Neural progenitor cell (in vitro differentiated cells): ENCODE results near the gene ACTRT2. TPM values are rescaled to one million over a fixed set of nuclear protein-coding genes. Genes with fewer than 3 reads are reported as not detected.

Experiments
- DNase-seq: peaks from one replicate; pipeline ENCODE4 v3.0.0-alpha.2; 2016; ENCODE audit warnings: low spot score
- H2AFZ ChIP-seq: fragments of 200-600 bp; sonication (generic); replicated peaks from 2 replicates; pipeline ENCODE4 v1.6.1; 2016; ENCODE audit warnings: antibody characterized with exemption
- H3F3A ChIP-seq: fragments of 200-600 bp; sonication (generic); 2 replicates; pipeline ENCODE4 v1.6.1; 2016; ENCODE audit warnings: antibody characterized with exemption, low read depth
- H3K27ac ChIP-seq: fragments of 200-600 bp; sonication (generic); 2 replicates; pipeline ENCODE4 v1.5.1; 2016; ENCODE audit warnings: mild to moderate bottlenecking
- H3K27me3 ChIP-seq: fragments of 200-600 bp; sonication (generic); 2 replicates; pipeline ENCODE4 v1.6.1; 2016; ENCODE audit warnings: mild to moderate bottlenecking, moderate library complexity
- H3K36me3 ChIP-seq: fragments of 200-600 bp; sonication (generic); 2 replicates; pipeline ENCODE4 v1.5.1; 2016
- H3K4me1 ChIP-seq: fragments of 200-600 bp; sonication (generic); 2 replicates; pipeline ENCODE4 v1.6.1; 2016; ENCODE audit warnings: mixed run types
- H3K4me2 ChIP-seq: fragments of 200-600 bp; sonication (generic); 2 replicates; pipeline ENCODE4 v1.6.1; 2016
- H3K4me3 ChIP-seq: fragments of 200-600 bp; sonication (generic); 2 replicates; pipeline ENCODE4 v1.5.1; 2016
- H3K79me2 ChIP-seq: fragments of 200-600 bp; sonication (generic); 2 replicates; pipeline ENCODE4 v1.6.1; 2016; ENCODE audit warnings: low read depth
- H3K9ac ChIP-seq: fragments of 200-600 bp; sonication (generic); 2 replicates; pipeline ENCODE4 v1.6.1; 2016
- H3K9me3 ChIP-seq: fragments of 200-600 bp; sonication (generic); 2 replicates; pipeline ENCODE4 v1.5.1; 2016; ENCODE audit warnings: low read depth
- H4K20me1 ChIP-seq: fragments of 200-600 bp; sonication (generic); 2 replicates; pipeline ENCODE4 v1.6.1; 2016; ENCODE audit warnings: low read depth
- H3K27ac Mint-ChIP-seq: 3 replicates; pipeline ENCODE4 v1.8.0; 2021; ENCODE audit warnings: mixed read lengths
- H3K27me3 Mint-ChIP-seq: 2 replicates; pipeline ENCODE4 v1.8.0; 2022; ENCODE audit warnings: low read depth, mild to moderate bottlenecking, inconsistent platforms, moderate library complexity, mixed read lengths; ENCODE audit not compliant: insufficient read depth
- H3K36me3 Mint-ChIP-seq: 3 replicates; pipeline ENCODE4 v1.8.0; 2021; ENCODE audit warnings: mixed read lengths
- H3K4me1 Mint-ChIP-seq: 3 replicates; pipeline ENCODE4 v1.8.0; 2021; ENCODE audit warnings: mixed read lengths
- H3K4me3 Mint-ChIP-seq: 3 replicates; pipeline ENCODE4 v1.8.0; 2021; ENCODE audit warnings: mild to moderate bottlenecking, moderate library complexity, mixed read lengths
- H3K9me3 Mint-ChIP-seq: 3 replicates; pipeline ENCODE4 v1.8.0; 2020; ENCODE audit warnings: mixed read lengths
- EZH2 ChIP-seq: fragments of 200-600 bp; sonication (generic); IDR thresholded peaks from 2 replicates; pipeline ENCODE4 v1.6.1; 2017; ENCODE audit warnings: antibody characterized with exemption, mild to moderate bottlenecking, moderate library complexity
- EZH2phosphoT487 ChIP-seq: fragments of 200-600 bp; sonication (generic); IDR thresholded peaks from 2 replicates; pipeline ENCODE4 v1.6.1; 2017; ENCODE audit warnings: antibody characterized with exemption
- total RNA-seq: library from RNA; depleted of rRNA; stranded (reverse); fragments of >200 nt; gene quantifications from 2 replicates; pipeline ENCODE4 v1.2.3, GENCODE V29; 2015; ENCODE audit warnings: low replicate concordance
- TF ChIP-seq, protein P1 (sequence below): fragments of 200-600 bp; sonication (generic); IDR thresholded peaks from 2 replicates; pipeline ENCODE4 v1.5.1; 2017; ENCODE audit warnings: antibody characterized with exemption, mild to moderate bottlenecking

Gene ACTRT2
- total RNA-seq, 1 donor from 2014 or later = not detected

DNA sequence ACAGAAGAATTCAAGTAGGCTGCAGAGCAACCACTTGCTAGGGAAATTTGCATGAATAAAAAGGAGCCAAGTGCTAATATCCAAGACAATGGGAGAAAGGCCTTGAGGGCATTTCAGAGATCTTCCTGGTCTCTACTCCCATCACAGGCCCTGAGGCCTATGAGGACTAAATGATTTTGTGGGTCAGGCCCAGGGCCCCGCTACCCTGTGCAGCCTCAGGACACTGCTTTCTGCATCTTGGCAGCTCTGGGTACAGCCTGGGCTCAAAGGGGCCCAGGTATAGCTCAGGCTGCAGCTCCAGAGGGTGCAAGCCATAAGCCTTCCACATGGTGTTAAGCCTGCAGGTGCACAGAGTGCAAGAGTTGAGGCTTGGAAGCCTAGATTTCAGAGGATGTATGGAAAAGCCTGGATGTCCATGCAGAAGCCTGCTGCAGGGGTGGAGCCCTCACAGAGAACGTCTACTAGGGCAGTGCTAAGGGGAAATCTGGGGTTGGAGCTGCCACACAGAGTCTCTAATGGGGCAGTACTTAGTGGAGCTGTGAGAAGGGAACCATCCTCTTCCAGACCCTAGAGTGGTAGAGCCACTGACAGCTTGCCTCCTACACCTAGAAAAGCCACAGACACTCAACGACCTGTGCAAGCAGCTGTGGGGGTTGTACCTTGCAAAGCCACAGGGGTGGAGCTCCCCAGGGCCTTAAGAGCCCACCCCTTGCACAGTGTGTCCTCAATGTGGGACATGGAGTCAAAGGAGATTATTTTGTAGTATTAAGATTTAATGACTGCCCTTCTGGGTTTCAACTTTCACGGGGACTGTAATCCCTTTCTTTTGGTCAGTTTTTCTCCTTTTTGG, 13.7 kb upstream of the ACTRT2 start:
- Histone ChIP-seq H3K4me3 (no peak overlapping the region), H4K20me1 (no peaks in the 10 kb centered on the region), H3K79me2 (no peaks in the 10 kb centered on the region), H3K9me3 (peaks cover 9% of the 10 kb centered on the region), H3K4me1 (no peaks in the 10 kb centered on the region), H3K27ac (no peak overlapping the region), H3K4me2 (no peak overlapping the region), H3F3A (no peaks in the 10 kb centered on the region), H3K9ac (no peak overlapping the region), H2AFZ (no peak overlapping the region), H3K36me3 (no peaks in the 10 kb centered on the region), H3K27me3 (no peaks in the 10 kb centered on the region)
- Mint-ChIP-seq H3K4me3 (no peak overlapping the region), H3K27me3 (peaks cover 9% of the 10 kb centered on the region), H3K36me3 (no peaks in the 10 kb centered on the region), H3K9me3 (peaks cover 36% of the 10 kb centered on the region), H3K4me1 (peaks cover 3% of the 10 kb centered on the region), H3K27ac (no peak overlapping the region)
- DNase-seq = no peak
- TF ChIP-seq, protein P1, sequence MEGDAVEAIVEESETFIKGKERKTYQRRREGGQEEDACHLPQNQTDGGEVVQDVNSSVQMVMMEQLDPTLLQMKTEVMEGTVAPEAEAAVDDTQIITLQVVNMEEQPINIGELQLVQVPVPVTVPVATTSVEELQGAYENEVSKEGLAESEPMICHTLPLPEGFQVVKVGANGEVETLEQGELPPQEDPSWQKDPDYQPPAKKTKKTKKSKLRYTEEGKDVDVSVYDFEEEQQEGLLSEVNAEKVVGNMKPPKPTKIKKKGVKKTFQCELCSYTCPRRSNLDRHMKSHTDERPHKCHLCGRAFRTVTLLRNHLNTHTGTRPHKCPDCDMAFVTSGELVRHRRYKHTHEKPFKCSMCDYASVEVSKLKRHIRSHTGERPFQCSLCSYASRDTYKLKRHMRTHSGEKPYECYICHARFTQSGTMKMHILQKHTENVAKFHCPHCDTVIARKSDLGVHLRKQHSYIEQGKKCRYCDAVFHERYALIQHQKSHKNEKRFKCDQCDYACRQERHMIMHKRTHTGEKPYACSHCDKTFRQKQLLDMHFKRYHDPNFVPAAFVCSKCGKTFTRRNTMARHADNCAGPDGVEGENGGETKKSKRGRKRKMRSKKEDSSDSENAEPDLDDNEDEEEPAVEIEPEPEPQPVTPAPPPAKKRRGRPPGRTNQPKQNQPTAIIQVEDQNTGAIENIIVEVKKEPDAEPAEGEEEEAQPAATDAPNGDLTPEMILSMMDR = no peak
- TF ChIP-seq EZH2phosphoT487 (no peak), EZH2 (no peak)

DNA sequence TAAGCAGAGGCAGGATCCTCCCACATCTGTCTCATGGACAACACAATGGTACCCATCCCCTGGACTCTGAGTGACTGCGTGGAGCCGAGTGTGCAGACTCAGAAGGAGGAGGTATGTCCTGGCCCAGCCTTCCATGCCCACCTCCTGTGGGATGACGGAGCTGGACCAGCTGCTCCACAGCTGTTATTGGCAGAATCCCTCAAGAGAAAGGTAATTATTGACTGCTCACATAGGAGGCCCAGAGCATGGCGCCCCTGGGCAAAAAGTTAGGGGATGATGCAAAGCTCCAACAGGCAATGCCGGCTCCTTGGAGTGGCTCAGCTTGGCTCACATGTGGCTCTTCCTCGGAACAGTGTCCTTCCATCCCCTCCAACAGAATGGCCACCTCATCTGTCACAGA, 12.2 kb upstream of the ACTRT2 start:
- Histone ChIP-seq H3K27ac (no peak overlapping the region), H3K36me3 (no peaks in the 10 kb centered on the region), H3K9ac (no peak overlapping the region), H3K9me3 (peaks cover 9% of the 10 kb centered on the region), H3K79me2 (no peaks in the 10 kb centered on the region), H2AFZ (no peak overlapping the region), H3K4me1 (no peaks in the 10 kb centered on the region), H3K4me3 (no peak overlapping the region), H3K4me2 (no peak overlapping the region), H4K20me1 (no peaks in the 10 kb centered on the region), H3F3A (no peaks in the 10 kb centered on the region), H3K27me3 (no peaks in the 10 kb centered on the region)
- DNase-seq = no peak
- H3K9me3 Mint-ChIP-seq = peaks cover 36% of the 10 kb centered on the region
- peaks cover 8% of the 10 kb centered on the region for H3K4me1 Mint-ChIP-seq
- H3K27ac Mint-ChIP-seq = no peak overlapping the region
- TF ChIP-seq EZH2phosphoT487 (no peak), EZH2 (no peak)
- TF ChIP-seq, protein P1 = no peak
- H3K4me3 Mint-ChIP-seq = no peak overlapping the region
- H3K27me3 Mint-ChIP-seq = peaks cover 14% of the 10 kb centered on the region
- no peaks in the 10 kb centered on the region for H3K36me3 Mint-ChIP-seq

DNA sequence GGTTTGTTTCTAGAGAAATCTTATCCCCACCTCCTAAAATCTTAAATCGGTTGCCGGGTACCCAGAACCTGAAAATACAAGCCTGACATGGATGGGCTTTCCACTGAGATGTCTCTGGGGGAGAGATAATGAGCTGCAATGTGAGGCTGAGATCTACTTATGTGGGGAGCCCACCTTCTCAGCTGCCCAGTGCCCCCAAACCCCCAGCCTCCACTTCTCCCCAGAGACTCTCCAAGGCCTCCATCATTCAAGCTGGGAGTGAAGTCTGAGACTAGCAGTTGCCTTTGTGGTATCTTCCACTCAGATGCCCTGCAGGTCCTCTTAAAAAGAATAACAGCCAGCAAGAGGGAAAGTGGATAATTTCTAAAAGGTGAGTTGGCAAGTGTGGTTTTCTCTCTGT, 11.7 kb upstream of the ACTRT2 start:
- no peaks in the 10 kb centered on the region for H3K79me2 ChIP-seq
- no peak overlapping the region for H3K27ac ChIP-seq
- no peak overlapping the region for H3K4me3 Mint-ChIP-seq
- no peaks in the 10 kb centered on the region for H3K4me1 ChIP-seq
- no peaks in the 10 kb centered on the region for H3K36me3 Mint-ChIP-seq
- no peak overlapping the region for H3K4me2 ChIP-seq
- H3K36me3 ChIP-seq = no peaks in the 10 kb centered on the region
- H2AFZ ChIP-seq = no peak overlapping the region
- peaks cover 9% of the 10 kb centered on the region for H3K9me3 ChIP-seq
- peaks cover 36% of the 10 kb centered on the region for H3K9me3 Mint-ChIP-seq
- no peak overlapping the region for H3K27ac Mint-ChIP-seq
- H3K27me3 Mint-ChIP-seq = peaks cover 15% of the 10 kb centered on the region
- no peak overlapping the region for H3K4me3 ChIP-seq
- H4K20me1 ChIP-seq = no peaks in the 10 kb centered on the region
- H3F3A ChIP-seq = no peaks in the 10 kb centered on the region
- no peak for DNase-seq
- no peak overlapping the region for H3K9ac ChIP-seq
- TF ChIP-seq, protein P1 = no peak
- TF ChIP-seq EZH2 = no peak
- TF ChIP-seq EZH2phosphoT487 = no peak
- no peaks in the 10 kb centered on the region for H3K27me3 ChIP-seq
- peaks cover 13% of the 10 kb centered on the region for H3K4me1 Mint-ChIP-seq
